HEK293 (cell line): ENCODE results near the gene BACH2.

ENCODE experiments used
- REST ChIP-seq: fragments of 450-650 bp; formaldehyde crosslinking; IDR thresholded peaks from 2 replicates; pipeline ENCODE4 v1.5.1; 2016; ENCODE audit warnings: missing biosample characterization, missing genetic modification characterization
- SP7 ChIP-seq: fragments of 450-650 bp; formaldehyde crosslinking; IDR thresholded peaks from 2 replicates; pipeline ENCODE4 v1.5.1; 2016; ENCODE audit warnings: missing biosample characterization, missing genetic modification characterization
- ZBTB17 ChIP-seq: fragments of 450-650 bp; formaldehyde crosslinking; IDR thresholded peaks from 2 replicates; pipeline ENCODE4 v1.5.1; 2016; ENCODE audit warnings: missing biosample characterization, missing genetic modification characterization
- ZEB2 ChIP-seq: fragments of 450-650 bp; formaldehyde crosslinking; IDR thresholded peaks from 2 replicates; pipeline ENCODE4 v1.5.1; 2016; ENCODE audit warnings: missing biosample characterization, missing genetic modification characterization
- ZNF133 ChIP-seq: fragments of 450-650 bp; formaldehyde crosslinking; IDR thresholded peaks from 2 replicates; pipeline ENCODE4 v1.5.1; 2016; ENCODE audit warnings: missing biosample characterization, missing genetic modification characterization
- ZNF140 ChIP-seq: fragments of 450-650 bp; formaldehyde crosslinking; IDR thresholded peaks from 2 replicates; pipeline ENCODE4 v1.5.1; 2016; ENCODE audit warnings: missing biosample characterization, missing genetic modification characterization
- ZNF175 ChIP-seq: fragments of 450-650 bp; formaldehyde crosslinking; IDR thresholded peaks from 2 replicates; pipeline ENCODE4 v1.5.1; 2016; ENCODE audit warnings: missing biosample characterization, missing genetic modification characterization
- ZNF202 ChIP-seq: fragments of 450-650 bp; formaldehyde crosslinking; IDR thresholded peaks from 2 replicates; pipeline ENCODE4 v1.5.1; 2016; ENCODE audit warnings: missing biosample characterization, missing genetic modification characterization, borderline replicate concordance
- ZNF362 ChIP-seq: fragments of 450-650 bp; formaldehyde crosslinking; IDR thresholded peaks from 2 replicates; pipeline ENCODE4 v1.5.1; 2016; ENCODE audit warnings: missing biosample characterization, missing genetic modification characterization
- ZNF37A ChIP-seq: fragments of 450-650 bp; IDR thresholded peaks from 2 replicates; pipeline ENCODE4 v1.5.1; 2018; ENCODE audit warnings: missing biosample characterization, missing genetic modification characterization
- ZNF404 ChIP-seq: fragments of 450-650 bp; formaldehyde crosslinking; IDR thresholded peaks from 2 replicates; pipeline ENCODE4 v1.5.1; 2017; ENCODE audit warnings: missing biosample characterization, missing genetic modification characterization
- ZNF521 ChIP-seq: fragments of 450-650 bp; formaldehyde crosslinking; IDR thresholded peaks from 2 replicates; pipeline ENCODE4 v1.5.1; 2017; ENCODE audit warnings: missing biosample characterization, mild to moderate bottlenecking, missing genetic modification characterization
- ZNF529 ChIP-seq: fragments of 450-650 bp; formaldehyde crosslinking; IDR thresholded peaks from 2 replicates; pipeline ENCODE4 v1.5.1; 2017; ENCODE audit warnings: missing genetic modification characterization, missing biosample characterization; ENCODE audit not compliant: insufficient replicate concordance
- ZNF530 ChIP-seq: fragments of 450-650 bp; formaldehyde crosslinking; IDR thresholded peaks from 2 replicates; pipeline ENCODE4 v1.5.1; 2016; ENCODE audit warnings: low read depth, missing biosample characterization, missing genetic modification characterization
- ZNF560 ChIP-seq: fragments of 450-650 bp; formaldehyde crosslinking; IDR thresholded peaks from 2 replicates; pipeline ENCODE4 v1.5.1; 2017; ENCODE audit warnings: missing biosample characterization, missing genetic modification characterization, borderline replicate concordance
- ZNF596 ChIP-seq: fragments of 450-650 bp; IDR thresholded peaks from 2 replicates; pipeline ENCODE4 v1.5.0; 2018; ENCODE audit warnings: missing biosample characterization, mild to moderate bottlenecking, missing genetic modification characterization, moderate library complexity
- ZNF621 ChIP-seq: fragments of 450-650 bp; formaldehyde crosslinking; IDR thresholded peaks from 2 replicates; pipeline ENCODE4 v1.5.1; 2017; ENCODE audit warnings: missing biosample characterization, missing genetic modification characterization
- ZSCAN16 ChIP-seq: fragments of 450-650 bp; formaldehyde crosslinking; IDR thresholded peaks from 2 replicates; pipeline ENCODE4 v1.5.1; 2016; ENCODE audit warnings: missing biosample characterization, missing genetic modification characterization
- ZSCAN4 ChIP-seq: fragments of 450-650 bp; formaldehyde crosslinking; IDR thresholded peaks from 2 replicates; pipeline ENCODE4 v1.5.1; 2017; ENCODE audit warnings: missing biosample characterization, missing genetic modification characterization
- TF ChIP-seq, protein P1 (sequence below): fragments of 450-650 bp; formaldehyde crosslinking; IDR thresholded peaks from 2 replicates; pipeline ENCODE4 v1.5.1; 2016; ENCODE audit warnings: missing biosample characterization, missing genetic modification characterization, borderline replicate concordance
- TF ChIP-seq, protein P2 (sequence below): fragments of 450-650 bp; formaldehyde crosslinking; IDR thresholded peaks from 2 replicates; pipeline ENCODE4 v1.5.1; 2016; ENCODE audit warnings: missing biosample characterization, missing genetic modification characterization
- TF ChIP-seq, protein P3 (sequence below): fragments of 450-650 bp; formaldehyde crosslinking; IDR thresholded peaks from 2 replicates; pipeline ENCODE4 v1.5.1; 2016; ENCODE audit warnings: missing biosample characterization, missing genetic modification characterization
- TF ChIP-seq, protein P4 (sequence below): fragments of 450-650 bp; formaldehyde crosslinking; IDR thresholded peaks from 2 replicates; pipeline ENCODE4 v1.5.1; 2016; ENCODE audit warnings: missing biosample characterization, missing genetic modification characterization

The BACH2 gene

DNA sequence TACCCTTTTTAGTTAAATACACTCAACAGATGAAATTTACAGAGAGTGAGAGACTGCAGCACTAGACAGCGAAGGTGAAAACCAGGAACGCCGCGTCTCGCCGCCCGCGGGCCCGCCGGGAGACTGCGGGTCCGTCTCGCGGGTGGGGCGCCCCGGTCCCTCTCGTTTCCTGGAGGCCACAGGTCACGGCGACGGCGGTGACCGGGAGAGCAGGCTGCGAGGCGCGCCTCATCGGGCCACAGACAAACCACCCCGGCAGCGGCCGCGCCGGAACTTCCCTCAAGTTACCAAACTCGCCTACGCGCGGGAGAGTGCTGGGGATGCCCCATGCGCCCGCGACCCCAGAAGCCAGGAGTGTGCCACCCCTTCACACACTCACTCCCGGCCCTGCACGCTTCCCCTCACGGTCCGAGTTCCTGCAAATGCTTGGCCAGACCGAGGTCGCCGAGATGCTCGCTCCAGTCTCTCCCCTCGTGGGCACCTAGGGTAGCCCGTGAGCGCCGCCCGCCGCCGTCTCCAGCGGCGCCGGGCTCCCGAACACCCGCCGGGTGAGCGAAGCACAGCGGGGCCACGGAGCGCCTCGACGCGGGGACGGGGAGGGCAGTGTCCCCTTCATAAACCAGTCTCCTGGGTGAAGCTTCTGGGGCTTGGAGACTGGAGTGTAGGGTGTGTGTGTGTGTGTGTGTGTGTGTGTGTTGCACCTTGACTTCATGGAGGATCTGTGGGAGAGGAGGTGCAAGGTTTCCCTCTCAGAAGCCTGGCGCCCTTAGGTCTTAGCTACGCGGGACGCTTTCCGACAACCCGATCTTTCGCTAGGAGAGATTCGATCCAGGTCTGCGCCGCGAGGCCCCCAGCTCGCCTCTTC lies 1.4 kb downstream of the BACH2 start (continued):
- TF ChIP-seq ZNF362 (tag by site-specific recombination) (no peak), ZNF560 (tag by site-specific recombination) (no peak), ZNF175 (tag by site-specific recombination) (no peak), ZNF37A (tag by site-specific recombination) (no peak), REST (tag by site-specific recombination) (no peak), ZNF140 (tag by site-specific recombination) (no peak), ZSCAN4 (tag by site-specific recombination) (peak; percentile 83), SP7 (tag by site-specific recombination) (no peak), ZNF529 (tag by site-specific recombination) (no peak), ZNF530 (tag by site-specific recombination) (no peak), ZSCAN16 (tag by site-specific recombination) (no peak), ZNF621 (no peak), ZBTB17 (tag by site-specific recombination) (peak; percentile 76), ZNF404 (no peak), ZEB2 (tag by site-specific recombination) (no peak; the same call in 1 of the 2 replicates), ZNF521 (tag by site-specific recombination) (no peak), ZNF133 (no peak), ZNF596 (tag by site-specific recombination) (no peak), ZNF202 (no peak)
- TF ChIP-seq, protein P1, sequence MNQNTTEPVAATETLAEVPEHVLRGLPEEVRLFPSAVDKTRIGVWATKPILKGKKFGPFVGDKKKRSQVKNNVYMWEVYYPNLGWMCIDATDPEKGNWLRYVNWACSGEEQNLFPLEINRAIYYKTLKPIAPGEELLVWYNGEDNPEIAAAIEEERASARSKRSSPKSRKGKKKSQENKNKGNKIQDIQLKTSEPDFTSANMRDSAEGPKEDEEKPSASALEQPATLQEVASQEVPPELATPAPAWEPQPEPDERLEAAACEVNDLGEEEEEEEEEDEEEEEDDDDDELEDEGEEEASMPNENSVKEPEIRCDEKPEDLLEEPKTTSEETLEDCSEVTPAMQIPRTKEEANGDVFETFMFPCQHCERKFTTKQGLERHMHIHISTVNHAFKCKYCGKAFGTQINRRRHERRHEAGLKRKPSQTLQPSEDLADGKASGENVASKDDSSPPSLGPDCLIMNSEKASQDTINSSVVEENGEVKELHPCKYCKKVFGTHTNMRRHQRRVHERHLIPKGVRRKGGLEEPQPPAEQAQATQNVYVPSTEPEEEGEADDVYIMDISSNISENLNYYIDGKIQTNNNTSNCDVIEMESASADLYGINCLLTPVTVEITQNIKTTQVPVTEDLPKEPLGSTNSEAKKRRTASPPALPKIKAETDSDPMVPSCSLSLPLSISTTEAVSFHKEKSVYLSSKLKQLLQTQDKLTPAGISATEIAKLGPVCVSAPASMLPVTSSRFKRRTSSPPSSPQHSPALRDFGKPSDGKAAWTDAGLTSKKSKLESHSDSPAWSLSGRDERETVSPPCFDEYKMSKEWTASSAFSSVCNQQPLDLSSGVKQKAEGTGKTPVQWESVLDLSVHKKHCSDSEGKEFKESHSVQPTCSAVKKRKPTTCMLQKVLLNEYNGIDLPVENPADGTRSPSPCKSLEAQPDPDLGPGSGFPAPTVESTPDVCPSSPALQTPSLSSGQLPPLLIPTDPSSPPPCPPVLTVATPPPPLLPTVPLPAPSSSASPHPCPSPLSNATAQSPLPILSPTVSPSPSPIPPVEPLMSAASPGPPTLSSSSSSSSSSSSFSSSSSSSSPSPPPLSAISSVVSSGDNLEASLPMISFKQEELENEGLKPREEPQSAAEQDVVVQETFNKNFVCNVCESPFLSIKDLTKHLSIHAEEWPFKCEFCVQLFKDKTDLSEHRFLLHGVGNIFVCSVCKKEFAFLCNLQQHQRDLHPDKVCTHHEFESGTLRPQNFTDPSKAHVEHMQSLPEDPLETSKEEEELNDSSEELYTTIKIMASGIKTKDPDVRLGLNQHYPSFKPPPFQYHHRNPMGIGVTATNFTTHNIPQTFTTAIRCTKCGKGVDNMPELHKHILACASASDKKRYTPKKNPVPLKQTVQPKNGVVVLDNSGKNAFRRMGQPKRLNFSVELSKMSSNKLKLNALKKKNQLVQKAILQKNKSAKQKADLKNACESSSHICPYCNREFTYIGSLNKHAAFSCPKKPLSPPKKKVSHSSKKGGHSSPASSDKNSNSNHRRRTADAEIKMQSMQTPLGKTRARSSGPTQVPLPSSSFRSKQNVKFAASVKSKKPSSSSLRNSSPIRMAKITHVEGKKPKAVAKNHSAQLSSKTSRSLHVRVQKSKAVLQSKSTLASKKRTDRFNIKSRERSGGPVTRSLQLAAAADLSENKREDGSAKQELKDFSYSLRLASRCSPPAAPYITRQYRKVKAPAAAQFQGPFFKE (tag by site-specific recombination) = no peak
- TF ChIP-seq, protein P2, sequence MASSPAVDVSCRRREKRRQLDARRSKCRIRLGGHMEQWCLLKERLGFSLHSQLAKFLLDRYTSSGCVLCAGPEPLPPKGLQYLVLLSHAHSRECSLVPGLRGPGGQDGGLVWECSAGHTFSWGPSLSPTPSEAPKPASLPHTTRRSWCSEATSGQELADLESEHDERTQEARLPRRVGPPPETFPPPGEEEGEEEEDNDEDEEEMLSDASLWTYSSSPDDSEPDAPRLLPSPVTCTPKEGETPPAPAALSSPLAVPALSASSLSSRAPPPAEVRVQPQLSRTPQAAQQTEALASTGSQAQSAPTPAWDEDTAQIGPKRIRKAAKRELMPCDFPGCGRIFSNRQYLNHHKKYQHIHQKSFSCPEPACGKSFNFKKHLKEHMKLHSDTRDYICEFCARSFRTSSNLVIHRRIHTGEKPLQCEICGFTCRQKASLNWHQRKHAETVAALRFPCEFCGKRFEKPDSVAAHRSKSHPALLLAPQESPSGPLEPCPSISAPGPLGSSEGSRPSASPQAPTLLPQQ (tag by site-specific recombination) = no peak
- TF ChIP-seq, protein P3, sequence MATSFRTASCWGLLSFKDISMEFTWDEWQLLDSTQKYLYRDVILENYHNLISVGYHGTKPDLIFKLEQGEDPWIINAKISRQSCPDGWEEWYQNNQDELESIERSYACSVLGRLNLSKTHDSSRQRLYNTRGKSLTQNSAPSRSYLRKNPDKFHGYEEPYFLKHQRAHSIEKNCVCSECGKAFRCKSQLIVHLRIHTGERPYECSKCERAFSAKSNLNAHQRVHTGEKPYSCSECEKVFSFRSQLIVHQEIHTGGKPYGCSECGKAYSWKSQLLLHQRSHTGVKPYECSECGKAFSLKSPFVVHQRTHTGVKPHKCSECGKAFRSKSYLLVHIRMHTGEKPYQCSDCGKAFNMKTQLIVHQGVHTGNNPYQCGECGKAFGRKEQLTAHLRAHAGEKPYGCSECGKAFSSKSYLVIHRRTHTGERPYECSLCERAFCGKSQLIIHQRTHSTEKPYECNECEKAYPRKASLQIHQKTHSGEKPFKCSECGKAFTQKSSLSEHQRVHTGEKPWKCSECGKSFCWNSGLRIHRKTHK (tag by site-specific recombination) = no peak
- TF ChIP-seq, protein P4, sequence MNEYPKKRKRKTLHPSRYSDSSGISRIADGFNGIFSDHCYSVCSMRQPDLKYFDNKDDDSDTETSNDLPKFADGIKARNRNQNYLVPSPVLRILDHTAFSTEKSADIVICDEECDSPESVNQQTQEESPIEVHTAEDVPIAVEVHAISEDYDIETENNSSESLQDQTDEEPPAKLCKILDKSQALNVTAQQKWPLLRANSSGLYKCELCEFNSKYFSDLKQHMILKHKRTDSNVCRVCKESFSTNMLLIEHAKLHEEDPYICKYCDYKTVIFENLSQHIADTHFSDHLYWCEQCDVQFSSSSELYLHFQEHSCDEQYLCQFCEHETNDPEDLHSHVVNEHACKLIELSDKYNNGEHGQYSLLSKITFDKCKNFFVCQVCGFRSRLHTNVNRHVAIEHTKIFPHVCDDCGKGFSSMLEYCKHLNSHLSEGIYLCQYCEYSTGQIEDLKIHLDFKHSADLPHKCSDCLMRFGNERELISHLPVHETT (tag by site-specific recombination) = no peak
